Keratinocyte (primary cell): ENCODE measurements around the gene MTR. TPM values are rescaled to one million over a fixed set of nuclear protein-coding genes. Genes with fewer than 3 reads are reported as not detected.

Experiments
- DNase-seq: peaks from one replicate; pipeline ENCODE4 v3.0.0-alpha.2; 2011; ENCODE audit warnings: low read depth, missing footprints, low spot score
- FAIRE-seq: peaks from 2 replicates; lab custom pipeline; 2011; peaks lifted over from hg19 to GRCh38; lab: Jason Lieb, UNC
- H2AFZ ChIP-seq: 2 replicates; pipeline ENCODE4 v1.6.0; 2012; ENCODE audit warnings: low read length, control low read depth, inconsistent platforms; ENCODE audit not compliant: control insufficient read depth
- H3K27ac ChIP-seq: 2 replicates; pipeline ENCODE4 v1.5.1; 2011; ENCODE audit warnings: low read length; ENCODE audit not compliant: control insufficient read depth, insufficient read depth
- H3K27me3 ChIP-seq: 3 replicates; pipeline ENCODE4 v1.6.0; 2011; ENCODE audit warnings: low read length; ENCODE audit not compliant: control insufficient read depth, insufficient read depth; ENCODE audit errors: extremely low read depth
- H3K36me3 ChIP-seq, 2 experiments: 2 replicates in 1 of 2; 3 replicates in 1 of 2; pipeline ENCODE4 v1.5.1; 2011; ENCODE audit warnings: low read length in 2 of 2, mild to moderate bottlenecking in 1 of 2; ENCODE audit not compliant: control insufficient read depth in 2 of 2, insufficient read depth in 2 of 2; ENCODE audit errors: extremely low read depth in 1 of 2
- H3K4me1 ChIP-seq: 3 replicates; pipeline ENCODE4 v1.5.1; 2011; ENCODE audit warnings: low read length; ENCODE audit not compliant: control insufficient read depth, insufficient read depth; ENCODE audit errors: extremely low read depth
- H3K4me2 ChIP-seq: 3 replicates; pipeline ENCODE4 v1.6.0; 2011; ENCODE audit warnings: low read depth, low read length; ENCODE audit not compliant: control insufficient read depth, insufficient read depth; ENCODE audit errors: extremely low read depth
- H3K4me3 ChIP-seq, 3 experiments: fragments of 200-600 bp in 1 of 3; sonication (generic) in 1 of 3; 2 replicates in 2 of 3; 3 replicates in 1 of 3; pipeline ENCODE4 v1.5.1; 2011 to 2016; ENCODE audit warnings: low read length in 3 of 3, mild to moderate bottlenecking in 3 of 3, control low read depth in 2 of 3, inconsistent platforms in 1 of 3, low read depth in 1 of 3, mixed read lengths in 1 of 3, mixed run types in 1 of 3, moderate library complexity in 1 of 3; ENCODE audit not compliant: control insufficient read depth in 2 of 3, insufficient read depth in 2 of 3; ENCODE audit errors: extremely low read depth in 1 of 3
- H3K79me2 ChIP-seq: 2 replicates; pipeline ENCODE4 v1.6.0; 2012; ENCODE audit warnings: low read length; ENCODE audit not compliant: control insufficient read depth, insufficient read depth
- H3K9ac ChIP-seq: 3 replicates; pipeline ENCODE4 v1.6.0; 2011; ENCODE audit warnings: low read length; ENCODE audit not compliant: control insufficient read depth, insufficient read depth; ENCODE audit errors: extremely low read depth
- H3K9me1 ChIP-seq: 3 replicates; pipeline ENCODE4 v1.6.0; 2011; ENCODE audit warnings: low read length; ENCODE audit not compliant: control insufficient read depth, insufficient read depth; ENCODE audit errors: extremely low read depth
- H3K9me3 ChIP-seq: 2 replicates; pipeline ENCODE4 v1.5.1; 2012; ENCODE audit warnings: low read depth, low read length; ENCODE audit not compliant: control insufficient read depth
- H4K20me1 ChIP-seq: 3 replicates; pipeline ENCODE4 v1.6.0; 2011; ENCODE audit warnings: low read length; ENCODE audit not compliant: control insufficient read depth, insufficient read depth; ENCODE audit errors: extremely low read depth
- CTCF ChIP-seq, 3 experiments: IDR thresholded peaks in 1 of 3; conservative IDR thresholded peaks in 1 of 3; optimal IDR thresholded peaks in 1 of 3; 2 replicates in 2 of 3; 3 replicates in 1 of 3; pipeline versions ENCODE3 to v1.5.1; 2011; ENCODE audit warnings: low read length in 3 of 3, mild to moderate bottlenecking in 3 of 3, moderate library complexity in 2 of 3, control low read depth in 1 of 3, inconsistent platforms in 1 of 3; ENCODE audit not compliant: insufficient read depth in 2 of 3; ENCODE audit errors: extremely low read depth in 1 of 3
- EZH2 ChIP-seq: IDR thresholded peaks from one replicate; pipeline ENCODE4 v1.6.1; 2012; ENCODE audit warnings: inconsistent platforms, mild to moderate bottlenecking, low read length, moderate library complexity
- dilution Hi-C: fragments of 300-500 bp; cut with MboI; formaldehyde crosslinking; loops from one replicate; pipeline ENCODE4 v1.7.0; 2020; ENCODE audit warnings: low sequenced_read_pairs; ENCODE audit not compliant: extremely low pct_ligation_motif_present
- polyA plus RNA-seq, 5 experiments: library from polyadenylated mRNA; depleted of rRNA in 3 of 5; stranded (reverse) in 3 of 5; stranded (forward) in 1 of 5; unstranded in 1 of 5; fragments of >200 nt; gene quantifications; 1 replicate in 1 of 5; 2 replicates in 3 of 5; 3 replicates in 1 of 5; pipeline versions ENCODE4 v1.2.1 to v1.2.3, GENCODE V29; 2011 to 2012; ENCODE audit warnings: missing spikeins in 2 of 5, low read depth in 1 of 5, low replicate concordance in 1 of 5

The MTR gene
- polyA plus RNA-seq, 1 donor (not counting 4 experiments of a cell fraction or from before 2014, with no cell fraction given), result 14.3 TPM

- Histone ChIP-seq H3K9ac (no peak overlapping the region), H3K4me1 (no peaks in the 10 kb centered on the region), H3K4me2 (no peak overlapping the region), H3K79me2 (peaks cover 6% of the 10 kb centered on the region), H3K27ac (no peak overlapping the region), H3K9me1 (no peaks in the 10 kb centered on the region), H3K9me3 (no peaks in the 10 kb centered on the region), H3K27me3 (no peaks in the 10 kb centered on the region), H2AFZ (no peak overlapping the region), H3K36me3 (peaks cover 12% of the 10 kb centered on the region in 2 experiments), H4K20me1 (no peaks in the 10 kb centered on the region), H3K4me3 (no peak overlapping the region)
- dilution Hi-C loops, result no loop called here
- DNase-seq (no peak), FAIRE-seq (no peak)
- no peak for TF ChIP-seq CTCF (optimal IDR thresholded peaks at IDR 0.05 in 1 of 3, IDR thresholded peaks at IDR 0.05 in 1 of 3, conservative IDR thresholded peaks at IDR 0.05 in 1 of 3; ENCODE audit: extremely low read depth in 1 of 3, insufficient read depth in 2 of 3, low read length in 3 of 3)
- TF ChIP-seq EZH2, result no peak
Measured at GRCh38 chr1:236810018-236810417, 14.9 kb downstream of the MTR start.

GRCh38 chr1:236812334-236813030 lies 17.4 kb downstream of the MTR start:
- TF ChIP-seq CTCF (optimal IDR thresholded peaks at IDR 0.05 in 1 of 3, IDR thresholded peaks at IDR 0.05 in 1 of 3, conservative IDR thresholded peaks at IDR 0.05 in 1 of 3; ENCODE audit: extremely low read depth in 1 of 3, insufficient read depth in 2 of 3, low read length in 3 of 3) (no peak), EZH2 (no peak)
- no peaks in the 10 kb centered on the region for H3K9me1 ChIP-seq
- H3K9me3 ChIP-seq, result no peaks in the 10 kb centered on the region
- no peak overlapping the region for H3K27ac ChIP-seq
- H2AFZ ChIP-seq, result no peak overlapping the region
- H3K4me3 ChIP-seq, result no peak overlapping the region
- peaks cover 10 to 11% of the 10 kb centered on the region in 2 experiments for H3K36me3 ChIP-seq
- no peak for DNase-seq
- no peak overlapping the region for H3K9ac ChIP-seq
- H4K20me1 ChIP-seq, result no peaks in the 10 kb centered on the region
- dilution Hi-C loops, result no loop called here
- no peak overlapping the region for H3K4me2 ChIP-seq
- no peaks in the 10 kb centered on the region for H3K79me2 ChIP-seq
- no peaks in the 10 kb centered on the region for H3K27me3 ChIP-seq
- no peaks in the 10 kb centered on the region for H3K4me1 ChIP-seq
- no peak for FAIRE-seq
